Measurements from ENCODE around the gene PIAS2. TPM values are rescaled to one million over a fixed set of nuclear protein-coding genes. Genes with fewer than 3 reads are reported as not detected.

The PIAS2 gene
- total and polyA plus RNA-seq, 2 experiments from 2014 or later = 30.3 to 54.2 TPM

DNA sequence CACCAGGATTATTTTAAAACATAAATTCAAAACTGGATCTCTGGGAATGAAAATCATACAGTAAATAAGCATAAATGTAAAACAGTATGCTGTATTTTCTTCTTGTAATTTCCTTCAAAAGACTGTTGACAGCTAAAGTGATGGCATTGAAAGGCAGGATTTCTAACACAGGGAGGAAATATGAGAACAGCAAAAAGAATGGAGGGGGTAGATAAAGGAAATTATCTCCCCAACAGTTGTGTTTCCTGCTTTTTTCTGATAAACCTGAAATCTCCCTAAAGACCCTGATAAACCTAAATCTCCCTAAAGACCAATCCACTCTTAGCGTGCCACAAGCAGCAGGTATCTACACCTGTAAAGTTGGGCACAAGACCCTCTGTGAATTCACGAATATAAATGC lies 50.8 kb downstream of the PIAS2 start:
- Mint-ChIP-seq H3K27ac (peak overlapping the region; percentile 64; the same call in 1 of the 2 replicates), H3K9me3 (peaks cover 35% of the 10 kb centered on the region), H3K36me3 (ENCODE audit: low read depth) (peaks cover 42% of the 10 kb centered on the region), H3K4me1 (peaks cover 17% of the 10 kb centered on the region), H3K27me3 (ENCODE audit: insufficient read depth, low read depth, poor library complexity) (peaks cover 10% of the 10 kb centered on the region), H3K4me3 (no peak overlapping the region)
- H3K4me2 ChIP-seq = peak overlapping the region; percentile 17; the same call in 1 of the 2 replicates
- DNase-seq (ENCODE audit: low spot score) (no peak), ATAC-seq (no peak)
- peaks cover 9% of the 10 kb centered on the region for H3K36me3 ChIP-seq (ENCODE audit: insufficient read depth)
- no peaks in the 10 kb centered on the region for H3F3A ChIP-seq (replicated peaks; ENCODE audit: low read depth)
- peak overlapping the region; percentile 20; the same call in 1 of the 2 replicates for H3K27ac ChIP-seq (ENCODE audit: low read depth)
- H4K20me1 ChIP-seq (replicated peaks; ENCODE audit: insufficient read depth) = no peaks in the 10 kb centered on the region
- H3K27me3 ChIP-seq (ENCODE audit: insufficient read depth) = no peaks in the 10 kb centered on the region
- peaks cover 78% of the 10 kb centered on the region for H3K79me2 ChIP-seq (replicated peaks; ENCODE audit: insufficient read depth)
- H3K9me2 ChIP-seq (ENCODE audit: insufficient read depth) = no peaks in the 10 kb centered on the region
- H3K4me3 ChIP-seq = no peak overlapping the region
- H3K4me1 ChIP-seq (ENCODE audit: insufficient read depth) = peaks cover 23% of the 10 kb centered on the region
- no peak for TF ChIP-seq POLR2AphosphoS5 (IDR thresholded peaks at IDR 0.05; ENCODE audit: low read depth)
- TF ChIP-seq ZNF114 (CRISPR knock-in tag; IDR thresholded peaks at IDR 0.05) = no peak
- no peak for TF ChIP-seq ZNF331 (CRISPR knock-in tag; IDR thresholded peaks at IDR 0.05; ENCODE audit: low read depth)
- no peak for TF ChIP-seq JUNB (IDR thresholded peaks at IDR 0.05; ENCODE audit: unreplicated experiment)
- TF ChIP-seq, protein P1, sequence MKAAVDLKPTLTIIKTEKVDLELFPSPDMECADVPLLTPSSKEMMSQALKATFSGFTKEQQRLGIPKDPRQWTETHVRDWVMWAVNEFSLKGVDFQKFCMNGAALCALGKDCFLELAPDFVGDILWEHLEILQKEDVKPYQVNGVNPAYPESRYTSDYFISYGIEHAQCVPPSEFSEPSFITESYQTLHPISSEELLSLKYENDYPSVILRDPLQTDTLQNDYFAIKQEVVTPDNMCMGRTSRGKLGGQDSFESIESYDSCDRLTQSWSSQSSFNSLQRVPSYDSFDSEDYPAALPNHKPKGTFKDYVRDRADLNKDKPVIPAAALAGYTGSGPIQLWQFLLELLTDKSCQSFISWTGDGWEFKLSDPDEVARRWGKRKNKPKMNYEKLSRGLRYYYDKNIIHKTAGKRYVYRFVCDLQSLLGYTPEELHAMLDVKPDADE (IDR thresholded peaks at IDR 0.05) = no peak
- TF ChIP-seq, protein P2, sequence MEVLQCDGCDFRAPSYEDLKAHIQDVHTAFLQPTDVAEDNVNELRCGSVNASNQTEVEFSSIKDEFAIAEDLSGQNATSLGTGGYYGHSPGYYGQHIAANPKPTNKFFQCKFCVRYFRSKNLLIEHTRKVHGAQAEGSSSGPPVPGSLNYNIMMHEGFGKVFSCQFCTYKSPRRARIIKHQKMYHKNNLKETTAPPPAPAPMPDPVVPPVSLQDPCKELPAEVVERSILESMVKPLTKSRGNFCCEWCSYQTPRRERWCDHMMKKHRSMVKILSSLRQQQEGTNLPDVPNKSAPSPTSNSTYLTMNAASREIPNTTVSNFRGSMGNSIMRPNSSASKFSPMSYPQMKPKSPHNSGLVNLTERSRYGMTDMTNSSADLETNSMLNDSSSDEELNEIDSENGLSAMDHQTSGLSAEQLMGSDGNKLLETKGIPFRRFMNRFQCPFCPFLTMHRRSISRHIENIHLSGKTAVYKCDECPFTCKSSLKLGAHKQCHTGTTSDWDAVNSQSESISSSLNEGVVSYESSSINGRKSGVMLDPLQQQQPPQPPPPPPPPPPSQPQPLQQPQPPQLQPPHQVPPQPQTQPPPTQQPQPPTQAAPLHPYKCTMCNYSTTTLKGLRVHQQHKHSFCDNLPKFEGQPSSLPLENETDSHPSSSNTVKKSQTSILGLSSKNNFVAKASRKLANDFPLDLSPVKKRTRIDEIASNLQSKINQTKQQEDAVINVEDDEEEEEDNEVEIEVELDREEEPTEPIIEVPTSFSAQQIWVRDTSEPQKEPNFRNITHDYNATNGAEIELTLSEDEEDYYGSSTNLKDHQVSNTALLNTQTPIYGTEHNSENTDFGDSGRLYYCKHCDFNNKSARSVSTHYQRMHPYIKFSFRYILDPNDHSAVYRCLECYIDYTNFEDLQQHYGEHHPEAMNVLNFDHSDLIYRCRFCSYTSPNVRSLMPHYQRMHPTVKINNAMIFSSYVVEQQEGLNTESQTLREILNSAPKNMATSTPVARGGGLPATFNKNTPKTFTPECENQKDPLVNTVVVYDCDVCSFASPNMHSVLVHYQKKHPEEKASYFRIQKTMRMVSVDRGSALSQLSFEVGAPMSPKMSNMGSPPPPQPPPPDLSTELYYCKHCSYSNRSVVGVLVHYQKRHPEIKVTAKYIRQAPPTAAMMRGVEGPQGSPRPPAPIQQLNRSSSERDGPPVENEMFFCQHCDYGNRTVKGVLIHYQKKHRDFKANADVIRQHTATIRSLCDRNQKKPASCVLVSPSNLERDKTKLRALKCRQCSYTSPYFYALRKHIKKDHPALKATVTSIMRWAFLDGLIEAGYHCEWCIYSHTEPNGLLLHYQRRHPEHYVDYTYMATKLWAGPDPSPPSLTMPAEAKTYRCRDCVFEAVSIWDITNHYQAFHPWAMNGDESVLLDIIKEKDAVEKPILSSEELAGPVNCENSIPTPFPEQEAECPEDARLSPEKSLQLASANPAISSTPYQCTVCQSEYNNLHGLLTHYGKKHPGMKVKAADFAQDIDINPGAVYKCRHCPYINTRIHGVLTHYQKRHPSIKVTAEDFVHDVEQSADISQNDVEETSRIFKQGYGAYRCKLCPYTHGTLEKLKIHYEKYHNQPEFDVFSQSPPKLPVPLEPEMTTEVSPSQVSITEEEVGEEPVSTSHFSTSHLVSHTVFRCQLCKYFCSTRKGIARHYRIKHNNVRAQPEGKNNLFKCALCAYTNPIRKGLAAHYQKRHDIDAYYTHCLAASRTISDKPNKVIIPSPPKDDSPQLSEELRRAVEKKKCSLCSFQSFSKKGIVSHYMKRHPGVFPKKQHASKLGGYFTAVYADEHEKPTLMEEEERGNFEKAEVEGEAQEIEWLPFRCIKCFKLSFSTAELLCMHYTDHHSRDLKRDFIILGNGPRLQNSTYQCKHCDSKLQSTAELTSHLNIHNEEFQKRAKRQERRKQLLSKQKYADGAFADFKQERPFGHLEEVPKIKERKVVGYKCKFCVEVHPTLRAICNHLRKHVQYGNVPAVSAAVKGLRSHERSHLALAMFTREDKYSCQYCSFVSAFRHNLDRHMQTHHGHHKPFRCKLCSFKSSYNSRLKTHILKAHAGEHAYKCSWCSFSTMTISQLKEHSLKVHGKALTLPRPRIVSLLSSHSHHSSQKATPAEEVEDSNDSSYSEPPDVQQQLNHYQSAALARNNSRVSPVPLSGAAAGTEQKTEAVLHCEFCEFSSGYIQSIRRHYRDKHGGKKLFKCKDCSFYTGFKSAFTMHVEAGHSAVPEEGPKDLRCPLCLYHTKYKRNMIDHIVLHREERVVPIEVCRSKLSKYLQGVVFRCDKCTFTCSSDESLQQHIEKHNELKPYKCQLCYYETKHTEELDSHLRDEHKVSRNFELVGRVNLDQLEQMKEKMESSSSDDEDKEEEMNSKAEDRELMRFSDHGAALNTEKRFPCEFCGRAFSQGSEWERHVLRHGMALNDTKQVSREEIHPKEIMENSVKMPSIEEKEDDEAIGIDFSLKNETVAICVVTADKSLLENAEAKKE (CRISPR knock-in tag; IDR thresholded peaks at IDR 0.05) = no peak
- TF ChIP-seq, protein P3, sequence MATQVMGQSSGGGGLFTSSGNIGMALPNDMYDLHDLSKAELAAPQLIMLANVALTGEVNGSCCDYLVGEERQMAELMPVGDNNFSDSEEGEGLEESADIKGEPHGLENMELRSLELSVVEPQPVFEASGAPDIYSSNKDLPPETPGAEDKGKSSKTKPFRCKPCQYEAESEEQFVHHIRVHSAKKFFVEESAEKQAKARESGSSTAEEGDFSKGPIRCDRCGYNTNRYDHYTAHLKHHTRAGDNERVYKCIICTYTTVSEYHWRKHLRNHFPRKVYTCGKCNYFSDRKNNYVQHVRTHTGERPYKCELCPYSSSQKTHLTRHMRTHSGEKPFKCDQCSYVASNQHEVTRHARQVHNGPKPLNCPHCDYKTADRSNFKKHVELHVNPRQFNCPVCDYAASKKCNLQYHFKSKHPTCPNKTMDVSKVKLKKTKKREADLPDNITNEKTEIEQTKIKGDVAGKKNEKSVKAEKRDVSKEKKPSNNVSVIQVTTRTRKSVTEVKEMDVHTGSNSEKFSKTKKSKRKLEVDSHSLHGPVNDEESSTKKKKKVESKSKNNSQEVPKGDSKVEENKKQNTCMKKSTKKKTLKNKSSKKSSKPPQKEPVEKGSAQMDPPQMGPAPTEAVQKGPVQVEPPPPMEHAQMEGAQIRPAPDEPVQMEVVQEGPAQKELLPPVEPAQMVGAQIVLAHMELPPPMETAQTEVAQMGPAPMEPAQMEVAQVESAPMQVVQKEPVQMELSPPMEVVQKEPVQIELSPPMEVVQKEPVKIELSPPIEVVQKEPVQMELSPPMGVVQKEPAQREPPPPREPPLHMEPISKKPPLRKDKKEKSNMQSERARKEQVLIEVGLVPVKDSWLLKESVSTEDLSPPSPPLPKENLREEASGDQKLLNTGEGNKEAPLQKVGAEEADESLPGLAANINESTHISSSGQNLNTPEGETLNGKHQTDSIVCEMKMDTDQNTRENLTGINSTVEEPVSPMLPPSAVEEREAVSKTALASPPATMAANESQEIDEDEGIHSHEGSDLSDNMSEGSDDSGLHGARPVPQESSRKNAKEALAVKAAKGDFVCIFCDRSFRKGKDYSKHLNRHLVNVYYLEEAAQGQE (IDR thresholded peaks at IDR 0.05; ENCODE audit: unreplicated experiment) = no peak
- TF ChIP-seq, protein P4, sequence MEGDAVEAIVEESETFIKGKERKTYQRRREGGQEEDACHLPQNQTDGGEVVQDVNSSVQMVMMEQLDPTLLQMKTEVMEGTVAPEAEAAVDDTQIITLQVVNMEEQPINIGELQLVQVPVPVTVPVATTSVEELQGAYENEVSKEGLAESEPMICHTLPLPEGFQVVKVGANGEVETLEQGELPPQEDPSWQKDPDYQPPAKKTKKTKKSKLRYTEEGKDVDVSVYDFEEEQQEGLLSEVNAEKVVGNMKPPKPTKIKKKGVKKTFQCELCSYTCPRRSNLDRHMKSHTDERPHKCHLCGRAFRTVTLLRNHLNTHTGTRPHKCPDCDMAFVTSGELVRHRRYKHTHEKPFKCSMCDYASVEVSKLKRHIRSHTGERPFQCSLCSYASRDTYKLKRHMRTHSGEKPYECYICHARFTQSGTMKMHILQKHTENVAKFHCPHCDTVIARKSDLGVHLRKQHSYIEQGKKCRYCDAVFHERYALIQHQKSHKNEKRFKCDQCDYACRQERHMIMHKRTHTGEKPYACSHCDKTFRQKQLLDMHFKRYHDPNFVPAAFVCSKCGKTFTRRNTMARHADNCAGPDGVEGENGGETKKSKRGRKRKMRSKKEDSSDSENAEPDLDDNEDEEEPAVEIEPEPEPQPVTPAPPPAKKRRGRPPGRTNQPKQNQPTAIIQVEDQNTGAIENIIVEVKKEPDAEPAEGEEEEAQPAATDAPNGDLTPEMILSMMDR (conservative IDR thresholded peaks at IDR 0.05; ENCODE audit: low read depth in 2 of 2) = no peak
- no peak for TF ChIP-seq STAT1 (IDR thresholded peaks at IDR 0.05; ENCODE audit: unreplicated experiment)
- TF ChIP-seq NANOG (IDR thresholded peaks at IDR 0.05; ENCODE audit: borderline replicate concordance) = no peak
- TF ChIP-seq EZH2phosphoT487 (IDR thresholded peaks at IDR 0.05; ENCODE audit: unreplicated experiment) = no peak
- TF ChIP-seq EZH2 (IDR thresholded peaks at IDR 0.05; ENCODE audit: low read depth, unreplicated experiment) = no peak
- H2AFZ ChIP-seq = no peak overlapping the region
